ENCODE measurements around the gene CHRNA9. TPM values are rescaled to one million over a fixed set of nuclear protein-coding genes. Genes with fewer than 3 reads are reported as not detected.

Gene CHRNA9
- total RNA-seq, 2 donors from 2014 or later = not detected

- DNase-seq (ENCODE audit: low spot score) = no peak
These were observed 61.0 kb downstream of the CHRNA9 start for GRCh38 chr4:40395908-40396793.

DNA sequence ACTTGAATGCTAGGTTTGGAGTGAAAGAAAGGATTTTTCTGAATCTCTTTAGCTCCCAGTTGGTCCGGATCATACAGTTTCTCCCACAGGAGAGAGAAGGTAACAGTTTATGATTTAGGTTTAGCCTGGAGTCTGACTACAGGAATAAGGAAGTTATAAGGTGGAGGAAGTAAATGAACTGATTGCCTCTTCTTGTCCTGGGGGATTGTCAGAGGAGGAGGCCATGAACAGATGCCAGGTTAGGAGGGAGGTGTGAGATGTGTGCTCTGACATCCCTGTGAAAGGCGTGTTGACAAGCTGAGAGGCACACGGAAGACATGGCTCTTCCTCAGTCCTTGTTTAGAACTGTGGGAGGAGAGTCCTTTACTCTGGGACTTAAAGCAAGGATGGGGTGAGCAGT, 64.4 kb downstream of the CHRNA9 start:
- ATAC-seq (ENCODE audit: insufficient number of reproducible peaks, low FRiP score, low read depth) = no peak
- Histone ChIP-seq H3K27me3 (replicated peaks; ENCODE audit: insufficient read depth) (no peaks in the 10 kb centered on the region), H3K4me1 (ENCODE audit: control insufficient read depth in 1 of 2, low read depth in 2 of 2) (no peaks in the 10 kb centered on the region), H3K36me3 (no peaks in the 10 kb centered on the region), H3K4me3 (no peak overlapping the region), H3K27ac (no peak overlapping the region), H3K9me3 (no peaks in the 10 kb centered on the region)
- DNase-seq (ENCODE audit: low spot score) = no peak
- no peak for TF ChIP-seq CTCF (IDR thresholded peaks at IDR 0.05)

More at GRCh38 chr4:40395908-40396793, 61.0 kb downstream of the CHRNA9 start:
- Histone ChIP-seq H3K9me3 (no peaks in the 10 kb centered on the region), H3K36me3 (no peaks in the 10 kb centered on the region), H3K4me1 (ENCODE audit: control insufficient read depth in 1 of 2, low read depth in 2 of 2) (no peaks in the 10 kb centered on the region), H3K27ac (no peak overlapping the region), H3K27me3 (replicated peaks; ENCODE audit: insufficient read depth) (no peaks in the 10 kb centered on the region), H3K4me3 (no peak overlapping the region)
- no peak for ATAC-seq (ENCODE audit: insufficient number of reproducible peaks, low FRiP score, low read depth)
- TF ChIP-seq CTCF (IDR thresholded peaks at IDR 0.05) = no peak

- DNase-seq (ENCODE audit: low spot score) (no peak), ATAC-seq (ENCODE audit: insufficient number of reproducible peaks, low FRiP score, low read depth) (no peak)
- Histone ChIP-seq H3K27me3 (replicated peaks; ENCODE audit: insufficient read depth) (no peaks in the 10 kb centered on the region), H3K36me3 (no peaks in the 10 kb centered on the region), H3K27ac (no peak overlapping the region), H3K4me1 (ENCODE audit: control insufficient read depth in 1 of 2, low read depth in 2 of 2) (no peaks in the 10 kb centered on the region), H3K9me3 (no peaks in the 10 kb centered on the region), H3K4me3 (no peak overlapping the region)
- TF ChIP-seq CTCF (IDR thresholded peaks at IDR 0.05) = no peak
These were observed 66.0 kb downstream of the CHRNA9 start for GRCh38 chr4:40401096-40401495.

GRCh38 chr4:40401631-40402030, 66.5 kb downstream of the CHRNA9 start:
- ATAC-seq (ENCODE audit: insufficient number of reproducible peaks, low FRiP score, low read depth) = no peak
- Histone ChIP-seq H3K9me3 (no peaks in the 10 kb centered on the region), H3K27me3 (replicated peaks; ENCODE audit: insufficient read depth) (no peaks in the 10 kb centered on the region), H3K4me3 (no peak overlapping the region), H3K4me1 (ENCODE audit: control insufficient read depth in 1 of 2, low read depth in 2 of 2) (no peaks in the 10 kb centered on the region), H3K36me3 (no peaks in the 10 kb centered on the region), H3K27ac (no peak overlapping the region)
- DNase-seq (ENCODE audit: low spot score) = no peak
- TF ChIP-seq CTCF (IDR thresholded peaks at IDR 0.05) = no peak

DNA sequence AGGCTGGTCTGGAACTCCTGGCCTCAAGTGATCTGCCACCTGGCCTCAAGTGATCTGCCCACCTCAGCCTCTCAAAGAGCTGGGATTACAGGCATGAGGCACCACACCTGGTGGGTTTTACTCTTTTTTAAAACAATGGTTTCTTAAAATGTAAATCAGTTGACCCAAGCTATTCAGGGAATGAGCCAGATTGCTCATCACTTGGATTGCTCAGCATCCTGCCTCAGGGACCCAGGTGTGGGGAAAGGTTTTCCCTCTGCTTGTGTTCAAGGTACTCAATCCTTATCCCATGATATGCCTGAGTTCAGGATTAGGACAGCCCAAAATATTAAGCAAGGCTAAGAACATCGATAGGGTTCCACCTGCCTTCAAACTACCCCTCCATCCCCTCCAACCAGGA, 67.4 kb downstream of the CHRNA9 start:
- TF ChIP-seq CTCF (IDR thresholded peaks at IDR 0.05) = no peak
- Histone ChIP-seq H3K27ac (no peak overlapping the region), H3K27me3 (replicated peaks; ENCODE audit: insufficient read depth) (no peaks in the 10 kb centered on the region), H3K36me3 (no peaks in the 10 kb centered on the region), H3K4me3 (no peak overlapping the region), H3K9me3 (no peaks in the 10 kb centered on the region), H3K4me1 (ENCODE audit: control insufficient read depth in 1 of 2, low read depth in 2 of 2) (no peaks in the 10 kb centered on the region)
- DNase-seq (ENCODE audit: low spot score) = no peak
- no peak for ATAC-seq (ENCODE audit: insufficient number of reproducible peaks, low FRiP score, low read depth)

All from thoracic aorta (tissue), 2 donors.